ENCODE measurements around the gene TTLL12. TPM values are rescaled to one million over a fixed set of nuclear protein-coding genes. Genes with fewer than 3 reads are reported as not detected.

TTLL12 gene
- total and polyA plus RNA-seq, 4 donors: 10.8 to 34.3 (median 29.7) TPM

DNA sequence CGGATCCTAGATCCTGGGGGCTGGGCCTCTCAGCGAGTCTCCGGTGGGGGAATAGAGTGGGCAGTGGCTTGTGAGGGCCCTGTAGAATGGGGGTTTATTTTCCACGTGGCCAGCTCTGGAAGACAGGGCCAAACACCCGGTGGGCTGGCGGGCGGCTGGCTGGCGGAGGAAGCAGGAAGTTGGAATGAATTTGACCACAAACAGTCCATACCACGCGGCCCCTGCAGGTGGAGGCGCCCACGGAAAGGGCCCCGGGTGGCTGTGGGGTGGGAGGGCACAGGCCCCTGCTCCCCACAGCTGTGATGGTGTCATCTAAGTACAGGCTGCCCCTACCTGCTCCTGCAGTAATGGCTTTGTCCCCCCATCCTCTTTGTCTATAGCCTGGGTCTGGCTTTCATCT lies 58.8 kb downstream of the TTLL12 start:
- DNase-seq (ENCODE audit: low read depth in 4 of 6, low spot score in 6 of 6): no peak
- H3K4me1 ChIP-seq (ENCODE audit: control insufficient read depth, insufficient read depth, low read length): peaks cover 2% of the 10 kb centered on the region
- 83% methylated on average over 9 of the region's 13 CpGs for WGBS (ENCODE audit: insufficient coverage)
- H3K27me3 ChIP-seq (ENCODE audit: control insufficient read depth, insufficient read depth, low read length): no peaks in the 10 kb centered on the region
- H3K9me3 ChIP-seq (ENCODE audit: control insufficient read depth, insufficient read depth, low read length): no peaks in the 10 kb centered on the region
- H3K27ac ChIP-seq (ENCODE audit: low read depth, low read length): no peak overlapping the region
- no peak overlapping the region for H3K4me3 ChIP-seq (ENCODE audit: low read depth, low read length)
- H3K36me3 ChIP-seq (ENCODE audit: control insufficient read depth, insufficient read depth, low read length): peaks cover 49% of the 10 kb centered on the region

DNA sequence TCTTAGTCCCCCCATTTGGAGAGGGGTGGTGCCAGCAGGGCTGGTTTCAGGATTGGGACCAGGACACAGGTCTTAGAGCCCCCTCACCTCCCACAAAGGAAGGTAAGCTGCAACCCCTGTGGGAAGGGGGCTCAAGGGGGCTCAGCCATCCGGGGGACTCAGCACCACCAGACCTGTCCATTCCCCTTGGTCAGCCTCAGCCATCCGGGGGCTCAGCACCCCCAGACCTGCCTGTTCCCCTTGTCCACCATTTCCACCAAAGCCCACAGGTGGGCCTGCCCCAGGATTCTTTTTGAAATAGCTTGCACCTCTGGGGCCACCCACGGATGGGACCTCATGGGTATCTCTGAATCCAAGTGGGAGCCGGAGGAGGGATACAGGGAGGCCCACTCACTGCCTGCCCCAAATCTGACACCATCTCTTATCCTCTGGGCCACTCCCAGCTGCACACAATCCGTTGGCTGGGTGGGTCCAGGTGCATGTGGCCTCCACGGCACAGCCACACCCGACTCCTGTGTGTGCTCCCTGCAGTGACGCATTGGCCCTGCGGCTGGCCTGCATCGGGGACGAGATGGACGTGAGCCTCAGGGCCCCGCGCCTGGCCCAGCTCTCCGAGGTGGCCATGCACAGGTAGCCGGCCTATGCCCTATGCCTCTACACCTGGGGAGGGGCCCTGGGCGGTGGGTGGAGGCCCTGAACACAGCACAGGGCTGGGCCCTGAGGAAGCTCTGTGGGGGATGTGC lies 59.6 kb downstream of the TTLL12 start:
- 95% methylated on average over 16 of the region's 17 CpGs for WGBS (ENCODE audit: insufficient coverage)
- no peaks in the 10 kb centered on the region for H3K9me3 ChIP-seq (ENCODE audit: control insufficient read depth, insufficient read depth, low read length)
- peaks cover 2% of the 10 kb centered on the region for H3K4me1 ChIP-seq (ENCODE audit: control insufficient read depth, insufficient read depth, low read length)
- H3K27me3 ChIP-seq (ENCODE audit: control insufficient read depth, insufficient read depth, low read length): no peaks in the 10 kb centered on the region
- peaks cover 41% of the 10 kb centered on the region for H3K36me3 ChIP-seq (ENCODE audit: control insufficient read depth, insufficient read depth, low read length)
- no peak overlapping the region for H3K27ac ChIP-seq (ENCODE audit: low read depth, low read length)
- no peak for DNase-seq (ENCODE audit: low read depth in 4 of 6, low spot score in 6 of 6)
- no peak overlapping the region for H3K4me3 ChIP-seq (ENCODE audit: low read depth, low read length)

DNA sequence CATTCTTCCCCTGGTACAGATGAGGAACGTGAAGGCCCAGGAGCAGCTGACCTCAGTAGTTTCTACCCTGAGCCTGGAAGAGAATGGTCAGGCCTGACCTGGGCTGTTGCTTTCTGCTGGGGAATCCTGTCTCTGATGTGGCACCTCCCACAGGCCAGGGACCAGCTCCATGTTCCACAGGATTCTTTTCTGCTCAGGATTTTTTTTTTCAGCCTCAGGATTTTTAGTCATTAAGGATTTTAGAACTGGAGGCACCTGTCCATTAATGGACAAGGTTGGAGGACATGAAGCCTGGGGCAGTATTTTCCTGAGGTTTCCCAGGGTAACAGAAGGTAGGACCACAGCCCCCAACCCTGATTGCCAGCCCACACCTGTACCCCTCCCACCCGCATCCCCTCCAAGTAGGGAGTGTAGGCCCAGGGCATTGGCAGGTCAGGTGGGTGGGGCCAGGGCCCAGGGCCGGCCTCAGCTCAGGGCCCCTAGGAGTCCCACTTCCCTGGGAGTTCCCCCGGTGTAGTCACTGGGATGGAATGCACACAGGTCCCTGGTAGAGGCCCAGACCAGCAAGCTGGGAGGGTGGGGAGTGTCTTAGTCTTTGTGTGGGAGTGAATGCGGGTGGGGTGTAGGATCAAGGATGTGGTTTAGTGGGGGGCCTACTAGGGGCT lies 60.3 kb downstream of the TTLL12 start:
- no peak for DNase-seq (ENCODE audit: low read depth in 4 of 6, low spot score in 6 of 6)
- H3K9me3 ChIP-seq (ENCODE audit: control insufficient read depth, insufficient read depth, low read length): no peaks in the 10 kb centered on the region

DNA sequence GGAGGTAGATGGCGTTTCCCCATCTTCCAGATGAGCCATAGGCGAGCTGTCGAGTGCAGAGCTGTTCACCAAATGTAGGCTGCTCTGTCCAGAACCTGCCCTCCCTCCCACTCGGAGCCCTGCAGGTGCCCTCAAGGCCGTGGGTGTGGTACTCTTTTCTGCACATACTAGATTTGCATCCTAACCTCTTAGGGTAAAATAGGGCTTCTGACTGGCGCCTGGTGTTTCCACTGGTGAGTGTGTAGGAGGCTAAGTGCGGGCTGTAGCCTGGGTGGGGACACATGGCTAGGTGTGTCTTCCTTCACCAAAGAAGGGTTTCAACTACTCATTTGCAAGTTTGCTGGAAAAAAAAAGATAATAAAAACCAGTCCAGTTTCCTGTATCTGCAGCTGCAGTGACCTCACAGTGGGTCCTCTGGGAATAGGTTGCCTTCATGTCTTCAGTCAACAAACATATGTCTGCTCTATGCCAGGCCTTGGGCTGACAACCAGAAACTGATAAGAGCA lies 67.9 kb downstream of the TTLL12 start:
- no peak overlapping the region for H3K4me3 ChIP-seq (ENCODE audit: low read depth, low read length)
- H3K36me3 ChIP-seq (ENCODE audit: control insufficient read depth, insufficient read depth, low read length): peaks cover 8% of the 10 kb centered on the region
- peaks cover 3% of the 10 kb centered on the region for H3K27me3 ChIP-seq (ENCODE audit: control insufficient read depth, insufficient read depth, low read length)
- H3K27ac ChIP-seq (ENCODE audit: low read depth, low read length): no peak overlapping the region
- no peaks in the 10 kb centered on the region for H3K9me3 ChIP-seq (ENCODE audit: control insufficient read depth, insufficient read depth, low read length)
- 79% methylated on average over 3 of the region's 7 CpGs for WGBS (ENCODE audit: insufficient coverage)
- no peaks in the 10 kb centered on the region for H3K4me1 ChIP-seq (ENCODE audit: control insufficient read depth, insufficient read depth, low read length)
- no peak for DNase-seq (ENCODE audit: low read depth in 4 of 6, low spot score in 6 of 6)

More for the DNA sequence above, 60.3 kb downstream of the TTLL12 start:
- H3K4me3 ChIP-seq (ENCODE audit: low read depth, low read length): no peak overlapping the region
- no peak overlapping the region for H3K27ac ChIP-seq (ENCODE audit: low read depth, low read length)
- 64% methylated on average over 4 of the region's 5 CpGs for WGBS (ENCODE audit: insufficient coverage)
- H3K36me3 ChIP-seq (ENCODE audit: control insufficient read depth, insufficient read depth, low read length): peaks cover 34% of the 10 kb centered on the region
- no peaks in the 10 kb centered on the region for H3K27me3 ChIP-seq (ENCODE audit: control insufficient read depth, insufficient read depth, low read length)
- H3K4me1 ChIP-seq (ENCODE audit: control insufficient read depth, insufficient read depth, low read length): peaks cover 2% of the 10 kb centered on the region

DNA sequence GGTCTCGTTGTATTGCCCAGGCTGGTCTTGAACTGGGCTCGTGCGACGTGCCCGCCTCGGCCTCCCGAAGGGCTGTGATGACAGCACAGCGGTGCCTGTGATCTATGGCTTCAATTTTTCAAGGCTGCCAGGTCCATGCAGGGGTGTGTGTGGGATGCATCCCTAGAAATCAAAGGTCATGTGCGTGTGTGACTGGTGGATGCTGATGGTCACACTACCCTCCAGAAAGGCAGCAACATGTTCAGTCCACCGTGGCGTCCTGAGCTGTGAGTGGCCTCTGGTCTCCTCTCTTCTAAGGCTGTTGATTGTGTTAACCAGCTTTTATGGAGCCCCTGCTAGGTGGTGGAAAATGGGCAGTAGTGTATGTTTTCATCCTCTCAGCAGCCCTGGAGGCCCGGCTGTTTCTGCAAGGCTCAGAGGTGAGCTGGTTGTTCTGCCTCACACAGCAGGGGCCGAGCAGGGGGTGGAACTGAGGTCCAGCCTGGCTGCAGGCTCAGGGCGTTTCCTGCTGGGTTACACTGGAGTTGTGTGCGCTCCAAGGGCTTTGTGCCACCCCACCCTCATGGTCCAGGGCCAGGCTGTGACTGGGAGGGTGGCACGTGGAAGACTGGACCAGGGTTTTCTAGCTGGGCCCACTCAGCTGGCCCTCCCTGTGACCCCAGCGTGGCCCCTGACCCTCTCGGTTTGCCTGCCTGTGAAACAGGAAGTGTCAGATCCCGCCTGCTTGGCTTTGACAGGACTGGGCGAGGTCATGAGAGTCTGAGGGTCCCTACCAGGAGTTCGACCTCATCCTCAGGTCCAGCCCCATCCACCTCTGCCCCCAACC lies 68.7 kb downstream of the TTLL12 start:
- H3K27me3 ChIP-seq (ENCODE audit: control insufficient read depth, insufficient read depth, low read length): peaks cover 6% of the 10 kb centered on the region
- H3K27ac ChIP-seq (ENCODE audit: low read depth, low read length): no peak overlapping the region
- H3K9me3 ChIP-seq (ENCODE audit: control insufficient read depth, insufficient read depth, low read length): no peaks in the 10 kb centered on the region
- peaks cover 8% of the 10 kb centered on the region for H3K36me3 ChIP-seq (ENCODE audit: control insufficient read depth, insufficient read depth, low read length)
- no peak for DNase-seq (ENCODE audit: low read depth in 4 of 6, low spot score in 6 of 6)
- WGBS (ENCODE audit: insufficient coverage): 65% methylated on average over 21 of the region's 21 CpGs
- no peaks in the 10 kb centered on the region for H3K4me1 ChIP-seq (ENCODE audit: control insufficient read depth, insufficient read depth, low read length)
- no peak overlapping the region for H3K4me3 ChIP-seq (ENCODE audit: low read depth, low read length)

DNA sequence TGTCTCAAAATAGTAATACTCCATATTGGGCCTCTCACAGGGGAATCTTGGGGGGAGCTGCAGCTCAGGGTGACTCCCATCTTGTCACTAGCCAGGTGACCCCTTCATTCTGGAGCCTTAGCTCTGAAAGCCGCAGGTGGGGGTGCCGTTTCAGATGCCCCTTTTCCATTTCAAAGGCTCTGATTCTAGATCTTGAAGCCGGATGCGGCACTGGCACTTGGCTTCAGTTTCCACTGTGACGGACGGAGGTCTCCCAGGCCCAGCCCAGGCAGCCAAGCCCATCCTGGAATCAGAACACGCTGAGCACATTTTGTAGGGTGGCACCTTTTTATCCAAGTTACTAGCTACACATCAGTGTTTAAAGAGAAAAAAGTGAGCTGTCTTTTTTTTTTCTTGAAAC lies 70.0 kb downstream of the TTLL12 start:
- DNase-seq (ENCODE audit: low read depth in 4 of 6, low spot score in 6 of 6): no peak
- no peak overlapping the region for H3K4me3 ChIP-seq (ENCODE audit: low read depth, low read length)
- 91% methylated on average over 4 of the region's 7 CpGs for WGBS (ENCODE audit: insufficient coverage)
- no peak overlapping the region for H3K27ac ChIP-seq (ENCODE audit: low read depth, low read length)
- peaks cover 8% of the 10 kb centered on the region for H3K36me3 ChIP-seq (ENCODE audit: control insufficient read depth, insufficient read depth, low read length)
- H3K4me1 ChIP-seq (ENCODE audit: control insufficient read depth, insufficient read depth, low read length): no peaks in the 10 kb centered on the region
- H3K27me3 ChIP-seq (ENCODE audit: control insufficient read depth, insufficient read depth, low read length): peaks cover 14% of the 10 kb centered on the region
- H3K9me3 ChIP-seq (ENCODE audit: control insufficient read depth, insufficient read depth, low read length): no peaks in the 10 kb centered on the region

Other genes with a start within 250 kb of the TTLL12 start
- 10 to 100 TPM; 36.3 to 45.3 TPM for gene PACSIN2, start 172.0 kb downstream of the TTLL12 start, total RNA-seq
- gene PACSIN2, start 172.0 kb downstream of the TTLL12 start, polyA plus RNA-seq (ENCODE audit: insufficient read length in 2 of 2): 10 to 100 TPM; 46.5 to 54.2 TPM
- gene TTLL1, start 97.7 kb downstream of the TTLL12 start, total RNA-seq: 10 to 100 TPM; 21.6 to 27.2 TPM
- gene TTLL1, start 97.7 kb downstream of the TTLL12 start, polyA plus RNA-seq (ENCODE audit: insufficient read length in 2 of 2): 10 to 100 TPM; 31.6 to 33.6 TPM
- gene BIK, start 76.4 kb downstream of the TTLL12 start, total RNA-seq: under 1 TPM; 0.50 to 0.79 TPM
- gene BIK, start 76.4 kb downstream of the TTLL12 start, polyA plus RNA-seq (ENCODE audit: insufficient read length in 2 of 2): 1 to 10 TPM in 1 of 2 donors, under 1 TPM in 1; 1.00 to 1.1 TPM
- gene MCAT, start 43.7 kb downstream of the TTLL12 start, total RNA-seq: 10 to 100 TPM; 10.0 to 19.4 TPM
- 10 to 100 TPM; 31.9 to 32.3 TPM for gene MCAT, start 43.7 kb downstream of the TTLL12 start, polyA plus RNA-seq (ENCODE audit: insufficient read length in 2 of 2)
- 10 to 100 TPM; 38.7 to 80.1 TPM for gene TSPO, start 35.6 kb downstream of the TTLL12 start, total RNA-seq
- gene TSPO, start 35.6 kb downstream of the TTLL12 start, polyA plus RNA-seq (ENCODE audit: insufficient read length in 2 of 2): 10 to 100 TPM; 40.7 to 43.0 TPM
- 10 to 100 TPM in 1 of 2 donors, 1 to 10 TPM in 1; 5.3 to 11.9 TPM for gene SCUBE1, start 156.2 kb upstream of the TTLL12 start, total RNA-seq
- 10 to 100 TPM in 1 of 2 donors, 1 to 10 TPM in 1; 9.3 to 13.1 TPM for gene SCUBE1, start 156.2 kb upstream of the TTLL12 start, polyA plus RNA-seq (ENCODE audit: insufficient read length in 2 of 2)
- gene MPPED1, start 224.9 kb upstream of the TTLL12 start, total RNA-seq: 10 to 100 TPM; 14.3 TPM
- 10 to 100 TPM; 17.7 to 23.3 TPM for gene MPPED1, start 224.9 kb upstream of the TTLL12 start, polyA plus RNA-seq (ENCODE audit: insufficient read length in 2 of 2)

Measured in spinal cord (tissue), 10 donors.